Glomerular endothelial cell (primary cell): Measurements from ENCODE around the gene TP53I13. TPM values are rescaled to one million over a fixed set of nuclear protein-coding genes. Genes with fewer than 3 reads are reported as not detected.

Source experiments
- DNase-seq: peaks from one replicate; pipeline ENCODE4 v3.0.0-alpha.2; 2011; ENCODE audit warnings: low read depth, low spot score; ENCODE audit errors: extremely low read depth
- total RNA-seq: library from RNA; depleted of rRNA; stranded (reverse); fragments of >200 nt; gene quantifications from 2 replicates; pipeline ENCODE4 v1.2.3, GENCODE V29; 2015

The TP53I13 gene
- total RNA-seq, 1 donor from 2014 or later: 52.2 TPM

DNA sequence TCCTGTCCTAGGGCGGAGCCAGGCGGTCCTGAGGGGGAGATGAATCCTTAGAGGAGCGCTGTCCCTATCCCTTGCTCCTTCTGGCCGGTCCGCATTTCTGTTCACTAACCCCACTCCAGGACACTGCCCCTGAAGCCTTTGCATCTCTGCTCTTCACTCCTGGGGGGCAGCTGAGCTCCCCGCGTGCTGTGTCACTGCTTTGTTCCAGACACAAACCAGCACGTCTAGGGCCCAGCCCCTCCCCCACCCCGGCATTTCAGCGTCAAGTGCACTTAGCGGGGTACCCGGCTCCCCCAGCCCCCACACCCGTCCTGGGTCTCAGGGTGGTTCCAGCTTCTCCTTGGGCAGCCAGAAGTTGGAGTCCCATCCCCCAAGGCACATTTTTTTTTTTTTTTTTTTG lies 45.4 kb downstream of the TP53I13 start:
- no peak for DNase-seq

DNA sequence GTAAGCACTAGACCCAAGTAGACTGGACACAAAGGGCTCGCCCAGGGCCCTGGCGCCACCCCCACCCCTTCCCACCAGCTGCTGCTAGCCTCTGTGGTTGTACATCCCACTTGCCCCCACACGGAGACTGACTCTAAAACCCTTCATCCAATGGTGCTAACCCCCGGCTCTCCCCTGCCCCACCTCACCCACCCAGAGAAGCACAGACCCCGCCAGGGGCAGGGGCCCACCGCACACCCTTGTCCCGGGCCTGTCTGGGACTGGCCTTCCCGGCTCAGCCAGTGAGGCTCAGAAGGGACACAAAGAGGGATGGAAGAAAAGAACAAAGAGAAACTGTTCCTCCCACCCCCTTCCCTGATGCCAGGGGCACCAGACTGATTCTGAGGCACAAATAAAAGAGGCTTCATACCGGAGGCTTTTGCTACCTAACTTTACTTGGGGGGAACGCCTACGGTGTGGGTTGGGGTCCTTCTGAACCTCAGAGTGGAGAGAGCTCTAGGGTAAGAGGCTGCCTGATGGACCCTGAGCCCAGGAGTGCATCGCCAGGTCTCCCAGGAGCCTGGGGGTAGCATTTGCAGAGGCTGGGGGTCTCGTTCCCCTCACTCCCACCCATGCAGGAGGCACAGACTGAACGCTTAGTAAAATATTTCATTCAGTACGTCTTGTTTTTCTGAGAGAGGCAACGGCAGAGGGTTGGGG lies 46.0 kb downstream of the TP53I13 start:
- no peak for DNase-seq

DNA sequence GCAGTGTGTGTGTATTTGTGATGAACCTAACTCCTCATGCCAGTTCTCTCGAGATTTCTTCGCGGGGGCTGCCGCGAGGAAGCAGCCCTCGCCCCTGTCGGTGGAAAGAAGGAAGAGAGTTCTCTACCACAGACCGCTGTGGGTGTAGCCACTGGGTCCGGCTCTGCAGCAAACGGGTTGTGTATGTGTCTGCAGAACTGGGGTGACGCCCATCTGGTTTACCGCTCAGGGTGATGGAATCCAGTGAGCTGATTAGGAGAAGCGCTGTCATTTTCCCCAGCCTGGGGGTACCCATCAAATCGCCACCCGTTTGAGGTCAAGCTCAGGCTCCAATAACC lies 46.5 kb downstream of the TP53I13 start:
- no peak for DNase-seq

DNA sequence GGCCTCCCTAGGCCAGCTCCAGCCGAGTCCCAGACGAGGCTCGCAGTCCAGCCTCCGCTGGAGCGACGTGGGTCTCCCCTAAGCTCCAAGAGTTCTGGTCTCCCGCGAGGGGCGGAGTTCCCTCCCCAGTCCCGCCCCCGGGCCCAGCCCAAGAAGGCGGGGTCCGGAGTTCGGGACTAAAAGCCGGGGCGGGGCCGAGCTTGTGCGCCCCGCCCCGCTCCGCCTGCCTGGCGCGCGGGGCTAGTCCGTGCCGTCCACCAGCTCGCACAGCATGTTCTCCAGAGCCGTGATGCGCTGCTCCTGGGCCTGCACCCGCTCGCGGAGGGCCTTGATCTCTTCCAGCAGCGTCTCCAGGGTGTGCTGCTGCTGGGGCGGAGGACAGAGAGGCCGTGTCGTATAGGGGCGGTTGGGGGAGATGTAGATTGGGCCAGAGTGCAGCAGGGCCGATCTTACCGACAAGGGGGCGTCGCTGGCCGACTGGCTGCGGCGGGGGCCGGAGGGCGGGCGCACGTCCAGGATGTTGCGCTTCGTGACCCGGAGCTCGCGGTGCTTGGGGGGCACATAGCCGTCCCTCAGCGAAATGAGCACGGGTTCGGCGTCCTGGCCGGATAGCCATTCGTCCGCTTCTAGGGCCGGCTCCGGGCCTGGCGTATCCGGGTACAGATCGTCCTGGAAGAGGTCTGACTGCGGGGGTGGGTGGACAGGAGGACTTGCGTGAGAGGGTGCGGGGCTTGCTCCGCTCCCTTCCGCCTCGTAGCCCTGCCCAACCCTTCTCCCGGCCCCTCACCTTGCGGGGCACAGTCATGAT lies 47.2 kb downstream of the TP53I13 start:
- no peak for DNase-seq

DNA sequence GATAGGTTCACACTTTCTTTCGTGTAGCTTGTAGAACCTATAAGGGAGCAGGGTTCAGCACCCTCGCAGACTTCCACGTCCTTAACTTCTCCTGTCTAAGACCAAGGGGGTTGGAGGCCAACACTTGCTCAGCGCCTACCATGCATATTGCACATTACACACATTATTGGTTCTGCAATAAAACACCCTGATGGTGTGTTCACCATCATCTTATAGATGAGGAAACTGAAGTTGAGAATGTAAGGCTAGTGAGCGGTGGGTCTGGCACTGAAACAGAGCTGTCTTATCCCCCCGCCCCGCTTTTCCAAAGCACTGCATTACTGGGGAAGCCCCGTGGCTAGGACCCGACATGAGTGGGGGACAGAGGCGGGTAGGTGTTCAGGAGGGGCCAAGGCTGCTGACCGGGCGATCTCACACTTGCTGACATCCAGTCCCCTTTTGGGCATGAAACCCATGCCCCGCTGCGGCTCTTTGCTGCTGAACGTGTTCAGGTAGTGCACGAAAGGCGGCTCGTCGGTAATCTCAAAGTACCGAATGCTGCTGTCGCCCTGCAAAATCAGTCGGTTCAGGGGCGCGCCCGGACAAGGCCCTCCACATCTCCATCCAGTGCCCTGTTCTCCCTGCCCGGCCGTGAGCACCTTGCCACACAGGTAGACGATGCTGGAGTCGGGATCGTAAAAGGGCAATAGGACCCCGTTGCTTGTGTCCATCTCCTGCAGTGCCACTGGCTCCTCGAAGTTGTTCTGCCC lies 48.0 kb downstream of the TP53I13 start:
- DNase-seq: no peak

DNA sequence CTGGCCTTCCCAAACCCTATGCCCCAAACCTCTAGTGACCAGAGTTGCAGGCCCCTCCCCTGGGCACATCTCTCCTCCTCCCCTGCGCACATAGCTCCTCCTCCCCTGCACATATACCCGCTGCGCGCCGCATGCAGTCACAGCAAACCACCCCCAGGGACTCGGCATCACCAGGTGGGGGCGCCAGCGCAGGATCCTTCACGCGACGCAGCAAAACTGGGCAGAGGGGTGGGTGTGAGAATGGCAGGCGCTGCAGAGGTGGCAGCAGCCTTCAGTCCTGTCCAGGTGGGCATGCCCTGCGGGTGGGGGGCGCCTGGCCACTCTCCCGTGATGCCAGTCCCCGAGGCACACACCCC lies 48.6 kb downstream of the TP53I13 start:
- no peak for DNase-seq

DNA sequence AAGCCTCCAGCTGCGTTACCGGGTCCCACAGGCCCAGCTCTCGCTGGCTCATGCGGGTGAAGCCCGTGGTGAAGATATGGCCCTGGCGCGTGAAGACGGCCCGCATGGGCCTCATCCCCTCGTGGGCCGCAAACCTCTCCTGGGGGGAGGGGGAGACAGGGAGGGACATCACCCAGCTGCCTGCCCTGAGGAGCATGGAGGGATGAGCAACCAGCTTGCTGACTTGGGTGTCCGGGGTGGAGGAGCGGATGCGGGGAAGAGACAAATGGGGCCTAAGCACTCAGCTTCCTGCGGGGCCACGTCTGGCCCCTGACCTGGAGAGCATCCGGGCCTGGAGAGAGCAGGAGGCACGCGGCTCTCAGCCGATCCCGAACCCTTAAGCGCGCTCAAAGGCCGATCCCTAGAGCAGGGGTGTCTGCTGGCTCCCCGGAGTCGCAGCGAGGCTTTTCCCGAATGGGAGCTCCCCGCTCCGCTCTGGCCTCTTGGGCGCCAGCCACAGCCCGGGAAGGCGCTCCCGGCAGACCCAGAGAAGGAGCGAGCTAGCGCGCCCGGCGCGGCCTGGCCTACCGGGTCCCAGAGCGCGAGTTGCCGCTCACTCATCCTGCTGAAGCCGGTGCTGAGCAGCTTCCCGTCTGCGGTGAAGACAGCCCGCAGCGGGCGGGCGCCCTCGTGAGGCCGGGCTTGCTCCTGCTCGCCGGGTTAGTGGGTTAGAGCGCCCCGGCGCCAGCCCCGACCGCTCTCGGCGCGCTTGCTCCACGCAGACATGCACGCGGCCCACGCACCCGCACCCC lies 49.2 kb downstream of the TP53I13 start:
- no peak for DNase-seq

DNA sequence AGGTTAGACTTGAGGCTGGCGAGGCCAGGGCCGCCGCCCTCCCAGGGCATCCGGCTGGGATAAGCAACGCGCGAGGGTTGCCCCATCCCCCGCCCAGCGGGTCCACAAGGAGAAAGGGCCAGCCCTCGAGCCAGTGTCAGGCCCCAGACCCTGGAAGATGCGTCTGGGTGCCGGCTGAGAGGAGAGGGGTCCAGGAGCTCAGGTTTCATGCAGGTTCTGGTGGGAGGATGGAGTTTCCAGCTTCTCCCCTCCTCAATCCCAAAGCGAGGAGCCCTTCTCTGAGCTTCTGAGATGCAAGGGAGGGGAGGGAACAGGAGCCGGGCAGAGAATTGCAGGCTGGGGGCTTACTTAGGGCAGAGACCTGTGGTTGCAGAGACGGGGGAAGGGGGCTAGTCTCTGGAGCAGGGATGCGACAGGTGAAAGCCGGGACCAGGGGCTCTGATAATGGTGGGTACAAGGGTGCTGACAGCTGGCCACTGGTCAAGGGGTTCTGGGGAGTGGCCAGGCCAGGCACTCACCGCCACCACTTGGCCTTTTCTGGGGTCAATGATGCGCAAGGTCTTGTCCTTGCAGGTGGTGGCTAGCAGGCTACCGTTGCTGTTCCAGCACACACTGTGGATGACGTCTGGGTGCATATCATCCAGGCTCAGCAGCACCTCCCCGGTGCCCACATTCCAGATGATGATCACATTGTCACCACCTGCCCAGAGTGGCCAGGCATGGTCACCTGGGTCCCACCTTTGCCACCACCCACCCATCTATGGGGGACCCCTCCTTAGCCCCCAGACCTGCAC lies 50.0 kb downstream of the TP53I13 start:
- no peak for DNase-seq

DNA sequence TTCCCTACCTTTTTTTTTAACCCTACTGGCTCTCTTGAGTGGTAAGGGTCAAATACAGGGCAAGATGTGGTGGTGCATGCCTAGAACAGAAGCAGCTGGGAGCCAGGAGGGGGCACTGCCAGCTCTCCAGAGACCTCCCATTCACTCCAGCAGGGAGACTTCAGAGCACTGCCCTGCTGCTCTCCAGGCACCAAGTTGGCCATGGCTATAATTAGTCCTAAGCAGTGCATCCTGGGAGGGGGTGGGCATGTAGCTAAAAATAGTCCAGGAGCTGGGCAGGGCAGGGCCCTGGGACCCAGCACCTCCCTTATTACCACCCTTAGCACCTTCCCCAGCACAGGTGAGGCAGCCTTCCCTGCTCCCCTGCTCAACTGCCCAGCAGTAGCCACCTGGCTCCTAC lies 50.8 kb downstream of the TP53I13 start:
- DNase-seq: no peak

DNA sequence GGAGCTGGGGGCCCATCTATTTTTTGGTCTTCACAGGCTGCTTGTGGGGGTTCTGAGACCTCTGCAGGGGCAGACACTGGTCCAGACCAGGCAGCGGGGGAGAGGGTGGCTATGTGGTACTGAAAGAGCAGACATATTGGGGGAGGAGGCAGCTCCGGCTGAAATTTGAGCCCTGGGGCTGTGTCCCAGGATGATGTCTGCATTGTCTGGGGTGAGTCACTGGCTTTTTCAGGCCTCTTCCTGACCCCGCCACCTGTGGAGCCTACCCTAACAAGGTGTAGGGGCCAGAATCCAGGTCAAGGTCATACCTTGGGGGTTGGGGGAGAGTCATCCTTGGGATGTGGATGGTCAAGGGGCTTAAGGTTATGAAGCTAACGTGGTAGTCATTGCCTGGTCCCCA lies 51.8 kb downstream of the TP53I13 start:
- no peak for DNase-seq

DNA sequence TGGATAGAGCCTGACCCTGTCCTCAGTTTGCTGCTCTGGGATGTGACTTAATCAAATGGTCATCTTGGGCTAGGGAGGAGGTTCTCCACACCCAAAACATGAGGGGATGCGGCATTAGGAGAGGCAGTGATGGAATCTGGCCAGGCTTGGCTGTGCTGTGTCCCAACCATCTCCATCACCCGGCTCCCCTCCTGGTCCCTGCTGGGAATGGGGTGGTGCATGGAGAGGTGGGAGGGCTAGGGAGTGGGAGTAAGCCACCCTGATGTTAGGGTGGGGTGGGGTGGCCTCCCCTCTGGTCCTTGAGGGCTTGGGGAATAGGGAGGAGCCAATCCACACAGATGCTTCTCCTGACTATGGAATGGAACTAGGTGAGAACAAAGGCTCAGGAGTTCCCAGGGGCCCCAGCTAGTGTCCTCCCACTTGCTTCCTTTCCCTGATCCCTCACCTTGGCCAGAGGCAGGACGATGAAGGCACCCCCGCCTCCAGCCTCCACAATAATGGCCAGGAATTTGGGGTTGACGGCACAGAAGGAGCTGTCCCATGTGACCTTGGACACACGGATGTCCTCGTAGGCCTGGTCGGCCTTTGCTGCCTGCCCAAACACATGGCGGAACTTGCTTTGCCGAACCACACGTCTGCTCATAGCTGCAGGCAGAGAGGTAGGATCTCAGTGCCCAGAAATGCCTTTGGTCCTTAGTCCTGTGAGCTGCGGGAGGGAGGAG lies 52.4 kb downstream of the TP53I13 start:
- no peak for DNase-seq

DNA sequence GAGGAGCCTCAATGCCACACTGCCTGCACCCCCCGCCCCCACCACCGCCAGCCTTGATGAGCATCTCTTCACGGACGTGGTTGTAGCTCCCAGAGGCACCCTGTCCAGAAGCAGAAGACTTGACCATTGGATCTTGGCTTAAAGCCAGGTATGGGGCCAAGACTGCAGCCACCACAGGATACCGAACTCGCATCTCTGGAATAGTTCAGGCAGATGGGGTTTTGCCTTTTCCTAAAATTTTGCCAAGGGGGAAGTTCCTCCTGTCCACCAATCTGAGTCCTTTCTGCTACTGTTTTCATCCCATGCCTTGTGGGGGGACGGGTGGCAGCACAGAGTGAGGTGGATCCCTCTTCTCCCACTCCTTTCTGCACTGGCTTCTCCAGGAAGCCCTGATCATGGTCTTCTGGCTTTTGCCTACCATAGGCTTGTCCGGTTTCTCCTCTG lies 53.3 kb downstream of the TP53I13 start:
- DNase-seq: no peak

Other genes with a start within 250 kb of the TP53I13 start
- gene TAOK1, start 178.3 kb upstream of the TP53I13 start, total RNA-seq: 48.8 and 60.1 TPM in 2 replicates
- 7.0 and 9.0 TPM in 2 replicates for gene ABHD15, start 1.7 kb upstream of the TP53I13 start, total RNA-seq
- gene GIT1, start 20.9 kb downstream of the TP53I13 start, total RNA-seq: 56.4 and 67.1 TPM in 2 replicates
- 16.6 and 27.8 TPM in 2 replicates for gene ANKRD13B, start 24.4 kb downstream of the TP53I13 start, total RNA-seq
- 2.7 and 13.0 TPM in 2 replicates for gene CORO6, start 54.2 kb downstream of the TP53I13 start, total RNA-seq